HG03521 (cell line): ENCODE measurements around the gene RAG1.
"Not testable (repeated sequence)": the region's sequence is repeated elsewhere in the genome, so short reads cannot be mapped to it uniquely, and the experiment has no call there.

Source experiments
- ATAC-seq: cut with Tn5 transposase; IDR thresholded peaks from one replicate; pipeline ENCODE4 v1.9.1; 2021; ENCODE audit warnings: mild to moderate bottlenecking, moderate library complexity; ENCODE audit not compliant: unreplicated experiment

The RAG1 gene

GRCh38 chr11:36567694-36568093, at the start of gene RAG1:
Gene RAG1 (plus strand): TSS chr11:36568007. CDS start chr11:36573305, 5,298 bp downstream.
- ATAC-seq = no peak

GRCh38 chr11:36530840-36531239, 37.0 kb upstream of the RAG1 start:
- no peak for ATAC-seq

- ATAC-seq = no peak
Observed at GRCh38 chr11:36532941-36533601, 34.7 kb upstream of the RAG1 start.

- no peak for ATAC-seq
Observed at GRCh38 chr11:36534276-36534840, 33.4 kb upstream of the RAG1 start.

GRCh38 chr11:36540998-36541397, 26.8 kb upstream of the RAG1 start:
- peak; percentile 96 for ATAC-seq

- no peak for ATAC-seq
Observed at GRCh38 chr11:36550385-36551115, 17.3 kb upstream of the RAG1 start.

- not testable (repeated sequence) for ATAC-seq
Observed at GRCh38 chr11:36557390-36557789, 10.4 kb upstream of the RAG1 start.

- no peak for ATAC-seq
Observed at GRCh38 chr11:36557991-36558390, 9.8 kb upstream of the RAG1 start.

- ATAC-seq = peak; percentile 90
Observed at GRCh38 chr11:36558571-36559413, 9.0 kb upstream of the RAG1 start.

- peak; percentile 52 for ATAC-seq
Observed at GRCh38 chr11:36564376-36565030, 3.3 kb upstream of the RAG1 start.

- no peak for ATAC-seq
Observed at GRCh38 chr11:36565031-36565610, 2.7 kb upstream of the RAG1 start.

- no peak for ATAC-seq
Observed at GRCh38 chr11:36566407-36567053, 1.3 kb upstream of the RAG1 start.

- ATAC-seq = no peak
Observed at GRCh38 chr11:36569095-36569494, 1.3 kb downstream of the RAG1 start.

- ATAC-seq = no peak
Observed at GRCh38 chr11:36574486-36574885, 6.7 kb downstream of the RAG1 start.

GRCh38 chr11:36577373-36577772, 9.6 kb downstream of the RAG1 start:
- no peak for ATAC-seq

GRCh38 chr11:36577859-36578258, 10.1 kb downstream of the RAG1 start:
- no peak for ATAC-seq

- no peak for ATAC-seq
Observed at GRCh38 chr11:36578458-36578857, 10.7 kb downstream of the RAG1 start.

GRCh38 chr11:36581536-36581935, 13.7 kb downstream of the RAG1 start:
- ATAC-seq = no peak

- ATAC-seq = no peak
Observed at GRCh38 chr11:36583667-36584066, 15.9 kb downstream of the RAG1 start.

GRCh38 chr11:36586543-36586942, 18.7 kb downstream of the RAG1 start:
- ATAC-seq = peak; percentile 56
